T-helper 1 cell treated with Interleukin-12 subunit alpha and Interleukin-12 subunit beta and Interleukin-4 antibody, amounts not matched to agents 30 μg/mL and 1 μg/mL, for 36 hours (primary cell): ENCODE measurements around the gene VSTM1.
"Not testable (repeated sequence)": the region's sequence is repeated elsewhere in the genome, so short reads cannot be mapped to it uniquely, and the experiment has no call there.

ENCODE experiments used
- H3K27ac Mint-ChIP-seq: one replicate; pipeline ENCODE4 v1.8.0; 2021; ENCODE audit warnings: mild to moderate bottlenecking, mixed read lengths
- H3K27me3 Mint-ChIP-seq: one replicate; pipeline ENCODE4 v1.8.0; 2021; ENCODE audit warnings: low read depth, mixed read lengths
- H3K36me3 Mint-ChIP-seq: one replicate; pipeline ENCODE4 v1.8.0; 2021; ENCODE audit warnings: low read depth, mixed read lengths
- H3K4me1 Mint-ChIP-seq: one replicate; pipeline ENCODE4 v1.8.0; 2021; ENCODE audit warnings: low read depth, mixed read lengths
- H3K4me3 Mint-ChIP-seq: one replicate; pipeline ENCODE4 v1.8.0; 2021; ENCODE audit warnings: mild to moderate bottlenecking, moderate library complexity, mixed read lengths
- H3K9me3 Mint-ChIP-seq: one replicate; pipeline ENCODE4 v1.8.0; 2021; ENCODE audit warnings: mixed read lengths

VSTM1 gene

GRCh38 chr19:54063350-54064116 lies at the start of gene VSTM1:
VSTM1 (minus strand) TSS chr19:54063897; CDS start chr19:54063777, 120 bp downstream.
- Mint-ChIP-seq H3K9me3 (no peaks in the 10 kb centered on the region), H3K36me3 (no peaks in the 10 kb centered on the region), H3K27me3 (peaks cover 16% of the 10 kb centered on the region), H3K27ac (no peak within 1 kb of the TSS), H3K4me3 (no peak within 1 kb of the TSS), H3K4me1 (no peaks in the 10 kb centered on the region)

GRCh38 chr19:54109651-54110050 lies 46.0 kb upstream of the VSTM1 start:
- Mint-ChIP-seq H3K27ac (no peak overlapping the region), H3K9me3 (no peaks in the 10 kb centered on the region), H3K4me3 (no peak overlapping the region), H3K36me3 (peaks cover 30% of the 10 kb centered on the region), H3K4me1 (peaks cover 12% of the 10 kb centered on the region), H3K27me3 (no peaks in the 10 kb centered on the region)

- Mint-ChIP-seq H3K4me1 (peaks cover 5% of the 10 kb centered on the region), H3K27ac (no peak overlapping the region), H3K27me3 (no peaks in the 10 kb centered on the region), H3K36me3 (peaks cover 26% of the 10 kb centered on the region), H3K9me3 (no peaks in the 10 kb centered on the region), H3K4me3 (no peak overlapping the region)
These were observed 44.8 kb upstream of the VSTM1 start for GRCh38 chr19:54108496-54108895.

- Mint-ChIP-seq H3K36me3 (peaks cover 25% of the 10 kb centered on the region), H3K4me1 (peaks cover 9% of the 10 kb centered on the region), H3K27ac (no peak overlapping the region), H3K9me3 (no peaks in the 10 kb centered on the region), H3K4me3 (no peak overlapping the region), H3K27me3 (no peaks in the 10 kb centered on the region)
These were observed 44.3 kb upstream of the VSTM1 start for GRCh38 chr19:54107876-54108490.

- no peak overlapping the region for H3K4me3 Mint-ChIP-seq
These were observed 43.0 kb upstream of the VSTM1 start for GRCh38 chr19:54106716-54107115.

GRCh38 chr19:54105796-54106195 lies 42.1 kb upstream of the VSTM1 start:
- Mint-ChIP-seq H3K9me3 (no peaks in the 10 kb centered on the region), H3K36me3 (peaks cover 23% of the 10 kb centered on the region), H3K27me3 (no peaks in the 10 kb centered on the region), H3K27ac (no peak overlapping the region), H3K4me1 (peaks cover 17% of the 10 kb centered on the region), H3K4me3 (no peak overlapping the region)

More at GRCh38 chr19:54106716-54107115, 43.0 kb upstream of the VSTM1 start:
- Mint-ChIP-seq H3K9me3 (no peaks in the 10 kb centered on the region), H3K27me3 (no peaks in the 10 kb centered on the region), H3K27ac (no peak overlapping the region), H3K4me1 (peaks cover 15% of the 10 kb centered on the region), H3K36me3 (peaks cover 25% of the 10 kb centered on the region)

GRCh38 chr19:54104998-54105715 lies 41.5 kb upstream of the VSTM1 start:
- H3K9me3 Mint-ChIP-seq: no peaks in the 10 kb centered on the region
- peaks cover 15% of the 10 kb centered on the region for H3K4me1 Mint-ChIP-seq
- no peak overlapping the region for H3K27ac Mint-ChIP-seq
- H3K27me3 Mint-ChIP-seq: no peaks in the 10 kb centered on the region
- no peak overlapping the region for H3K4me3 Mint-ChIP-seq
- H3K36me3 Mint-ChIP-seq: peaks cover 20% of the 10 kb centered on the region

- H3K27me3 Mint-ChIP-seq: no peaks in the 10 kb centered on the region
- H3K27ac Mint-ChIP-seq: peak within 1 kb of the TSS; percentile 92
- peaks cover 15% of the 10 kb centered on the region for H3K36me3 Mint-ChIP-seq
- H3K4me1 Mint-ChIP-seq: peaks cover 15% of the 10 kb centered on the region
- peak within 1 kb of the TSS; percentile 97 for H3K4me3 Mint-ChIP-seq
- H3K9me3 Mint-ChIP-seq: no peaks in the 10 kb centered on the region
These were observed 38.9 kb upstream of the VSTM1 start, which contains the start of gene NDUFA3 for GRCh38 chr19:54102421-54103169. NDUFA3 (plus strand) TSS chr19:54102855; CDS start chr19:54102879, 24 bp downstream.

GRCh38 chr19:54100561-54100960 lies 36.9 kb upstream of the VSTM1 start, which contains the start of gene OSCAR:
OSCAR (minus strand) TSS chr19:54100803; CDS start chr19:54100792, 11 bp downstream.
- Mint-ChIP-seq H3K9me3 (no peaks in the 10 kb centered on the region), H3K36me3 (peaks cover 4% of the 10 kb centered on the region), H3K4me3 (peak within 1 kb of the TSS; percentile 35), H3K27ac (peak within 1 kb of the TSS; percentile 51), H3K4me1 (peaks cover 20% of the 10 kb centered on the region), H3K27me3 (peaks cover 7% of the 10 kb centered on the region)

- H3K27me3 Mint-ChIP-seq: not testable (repeated sequence)
These were observed 36.2 kb upstream of the VSTM1 start for GRCh38 chr19:54099903-54100255.

GRCh38 chr19:54099190-54099902 lies 35.6 kb upstream of the VSTM1 start:
- Mint-ChIP-seq H3K27me3 (peaks cover 13% of the 10 kb centered on the region), H3K27ac (no peak overlapping the region), H3K36me3 (peaks cover 3% of the 10 kb centered on the region), H3K4me1 (peaks cover 22% of the 10 kb centered on the region), H3K4me3 (no peak overlapping the region), H3K9me3 (no peaks in the 10 kb centered on the region)

More at GRCh38 chr19:54099903-54100255, 36.2 kb upstream of the VSTM1 start:
- H3K27ac Mint-ChIP-seq, H3K36me3 Mint-ChIP-seq, H3K9me3 Mint-ChIP-seq, H3K4me3 Mint-ChIP-seq: not testable (repeated sequence)
- peaks cover 20% of the 10 kb centered on the region for H3K4me1 Mint-ChIP-seq

GRCh38 chr19:54096617-54097106 lies 33.0 kb upstream of the VSTM1 start:
- peaks cover 4% of the 10 kb centered on the region for H3K9me3 Mint-ChIP-seq
- H3K36me3 Mint-ChIP-seq: no peaks in the 10 kb centered on the region
- H3K27me3 Mint-ChIP-seq: peaks cover 21% of the 10 kb centered on the region
- peak overlapping the region; percentile 41 for H3K27ac Mint-ChIP-seq
- H3K4me1 Mint-ChIP-seq: peaks cover 15% of the 10 kb centered on the region
- H3K4me3 Mint-ChIP-seq: peak overlapping the region; percentile 66

- peak overlapping the region; percentile 85 for H3K4me3 Mint-ChIP-seq
- not testable (repeated sequence) for H3K9me3 Mint-ChIP-seq, H3K36me3 Mint-ChIP-seq
- peak overlapping the region; percentile 68 for H3K27ac Mint-ChIP-seq
- H3K27me3 Mint-ChIP-seq: peaks cover 21% of the 10 kb centered on the region
- H3K4me1 Mint-ChIP-seq: peaks cover 12% of the 10 kb centered on the region
These were observed 32.3 kb upstream of the VSTM1 start for GRCh38 chr19:54095859-54096616.
